NCI-H526 treated with DMSO at 0.1 percent for 48 hours (cell line): Measurements from ENCODE around the gene GALNT7.

Experiments used
- DNase-seq: peaks from one replicate; lab custom pipeline; 2025; lab: John Stamatoyannopoulos, UW

GALNT7 gene

DNA sequence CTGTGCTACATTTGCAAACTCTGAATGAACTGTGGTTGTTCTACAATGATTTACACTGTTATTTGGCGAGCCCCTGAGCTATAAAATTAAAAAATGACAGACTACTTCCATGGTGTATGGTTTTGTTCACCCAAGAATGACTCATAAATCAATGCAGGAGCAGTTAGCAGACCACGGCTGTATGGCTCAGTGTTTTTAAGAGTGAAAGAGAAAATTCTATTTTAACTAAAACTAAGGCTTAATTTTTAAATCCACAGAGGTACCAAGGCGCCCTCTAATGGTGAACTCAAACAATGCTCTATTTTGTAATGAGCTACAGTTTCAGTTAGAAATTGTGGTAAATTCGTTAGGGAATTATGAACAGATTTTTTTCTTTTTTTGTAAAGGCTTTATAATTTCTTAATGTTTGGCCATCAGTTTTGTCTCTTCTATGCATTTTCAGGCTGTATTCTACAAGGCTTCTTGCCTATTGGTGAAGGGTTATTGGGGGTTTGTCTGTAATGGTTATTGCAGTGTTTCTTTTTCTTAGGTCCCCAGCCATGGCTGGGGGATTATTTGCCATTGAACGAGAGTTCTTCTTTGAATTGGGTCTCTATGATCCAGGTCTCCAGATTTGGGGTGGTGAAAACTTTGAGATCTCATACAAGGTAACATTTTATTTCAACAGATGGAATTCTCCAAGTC lies 133.0 kb downstream of the GALNT7 start:
- DNase-seq: no peak

DNA sequence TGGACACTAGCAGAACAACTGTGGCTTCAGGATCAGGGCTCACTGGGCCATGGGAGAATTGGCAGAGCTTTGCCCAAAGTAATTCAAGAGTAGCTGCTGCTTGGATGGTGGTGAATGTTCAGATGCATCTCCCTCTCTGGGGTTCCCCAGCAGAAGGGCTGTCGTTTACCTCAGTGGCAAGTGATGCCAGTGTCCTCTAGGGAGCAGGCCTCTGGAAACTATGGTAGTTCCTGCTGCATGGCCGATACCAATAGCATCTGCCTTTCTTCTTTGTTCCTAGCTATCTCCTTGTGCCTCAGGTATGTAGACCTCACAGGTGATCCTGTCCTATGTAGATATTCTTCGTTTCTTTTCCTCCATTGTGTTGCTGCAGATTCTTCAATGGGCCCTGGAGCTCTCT lies 139.2 kb downstream of the GALNT7 start:
- no peak for DNase-seq

DNA sequence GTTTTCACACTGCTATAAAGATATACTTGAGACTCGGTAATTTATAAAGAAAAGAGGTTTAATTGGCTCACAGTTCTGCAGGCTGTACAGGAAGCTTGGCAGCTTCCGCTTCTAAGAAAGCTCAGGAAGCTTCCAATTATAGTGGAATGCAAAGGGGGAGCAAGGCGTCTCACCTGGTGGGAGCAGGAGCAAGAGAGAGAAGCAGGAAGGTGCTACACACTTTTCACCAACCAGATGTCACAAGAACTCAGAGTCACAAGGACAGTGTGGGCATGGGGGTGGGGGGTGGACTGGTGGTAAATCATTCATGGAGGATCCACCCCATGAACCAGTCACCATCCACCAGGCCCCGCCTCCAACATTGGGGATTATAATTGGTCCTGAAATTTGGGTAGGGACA lies 142.8 kb downstream of the GALNT7 start:
- DNase-seq: no peak

DNA sequence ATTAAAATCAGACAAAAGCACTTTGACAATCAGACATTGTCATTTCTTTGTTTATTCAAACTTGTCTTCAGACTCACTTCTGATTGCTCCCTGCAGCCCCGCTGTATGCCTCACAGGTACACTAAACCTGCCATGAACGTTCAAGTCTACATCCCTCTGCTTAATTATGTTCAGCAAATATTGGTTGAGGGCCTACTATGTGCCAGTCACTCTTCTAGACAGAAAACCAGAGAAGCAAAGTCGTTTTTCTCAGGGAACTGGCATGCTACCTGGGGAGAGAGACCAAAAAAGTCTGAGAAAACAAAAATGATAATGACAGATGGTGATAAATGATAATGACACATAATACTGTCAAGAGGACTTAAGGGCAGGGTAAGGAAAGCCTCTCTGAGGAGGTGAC lies 146.1 kb downstream of the GALNT7 start:
- no peak for DNase-seq

DNA sequence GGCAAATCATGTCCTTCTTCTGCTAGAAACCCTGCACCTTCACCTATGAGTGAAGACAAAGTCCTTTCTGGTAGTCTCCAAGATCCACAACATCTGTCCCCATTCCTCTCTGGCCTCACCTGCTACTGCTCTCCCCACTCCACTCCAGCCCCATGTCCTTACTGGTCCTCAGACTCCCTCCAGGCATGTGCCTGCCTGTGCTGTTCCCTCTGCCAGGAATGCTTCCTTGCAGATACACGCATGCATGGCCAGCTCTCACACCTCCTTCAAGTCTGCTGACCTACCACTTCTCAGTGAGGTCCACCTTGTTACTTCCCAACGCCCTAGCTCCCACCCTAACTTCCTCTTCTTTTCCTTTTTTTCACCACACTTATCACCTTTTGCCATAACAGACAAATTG lies 147.4 kb downstream of the GALNT7 start:
- DNase-seq: no peak

DNA sequence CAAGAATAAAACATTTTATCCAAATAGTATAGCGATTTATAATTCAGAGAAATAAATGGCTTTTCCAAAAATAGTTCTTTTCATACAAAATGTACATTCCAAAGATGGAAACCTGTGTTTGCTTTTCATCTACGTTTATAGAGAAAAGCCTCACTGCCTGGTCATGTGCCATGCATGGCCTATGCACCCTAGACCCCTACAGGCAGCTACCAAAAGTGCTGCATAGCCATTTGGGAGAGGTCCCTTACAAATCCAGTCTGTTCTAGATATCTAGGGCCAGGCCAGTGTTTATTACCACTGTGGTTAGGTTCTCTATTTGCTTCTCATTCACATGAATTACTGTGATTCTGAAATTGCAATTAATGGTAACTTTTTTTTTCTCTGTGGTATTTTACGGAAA lies 148.4 kb downstream of the GALNT7 start:
- no peak for DNase-seq

DNA sequence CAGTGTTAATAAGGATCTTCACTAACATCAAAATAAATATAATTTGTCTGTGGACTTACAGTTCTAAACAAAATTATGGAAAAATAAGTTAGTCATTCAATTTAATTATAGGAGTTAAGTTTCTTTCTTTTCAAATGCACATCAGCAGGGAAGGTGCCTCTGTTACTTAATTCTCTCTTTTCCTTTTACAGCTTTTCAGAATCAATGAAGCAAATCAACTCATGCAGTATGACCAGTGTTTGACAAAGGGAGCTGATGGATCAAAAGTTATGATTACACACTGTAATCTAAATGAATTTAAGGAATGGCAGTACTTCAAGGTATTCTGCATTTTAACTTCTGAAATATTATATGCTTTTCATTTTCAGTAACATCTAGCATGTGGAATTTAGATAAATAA lies 149.6 kb downstream of the GALNT7 start:
- DNase-seq: no peak

DNA sequence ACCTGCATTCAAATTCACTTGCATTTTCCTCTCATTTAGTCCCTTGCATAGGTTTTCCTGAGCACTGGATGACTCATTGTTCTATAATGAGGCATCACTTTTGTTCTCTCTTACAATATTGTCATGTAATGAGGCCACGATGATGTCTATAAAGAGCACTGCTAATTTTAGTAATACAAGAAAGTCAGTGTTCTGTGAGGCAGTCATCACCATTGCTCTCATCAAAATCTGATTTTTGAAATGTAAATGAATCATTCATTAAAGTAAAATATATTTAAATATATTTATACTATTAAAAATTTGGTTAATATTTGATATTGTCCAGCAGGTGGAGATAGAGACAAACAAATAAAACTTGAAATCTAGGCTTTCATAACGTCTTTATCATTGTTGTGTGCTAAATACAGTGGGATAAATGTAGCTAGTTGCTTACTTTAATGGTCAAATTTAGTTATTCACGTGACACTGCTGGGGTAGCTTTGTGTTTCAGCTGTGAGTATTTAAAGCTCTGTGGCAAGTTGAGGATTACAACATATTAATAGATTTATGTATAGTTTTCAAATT lies 150.1 kb downstream of the GALNT7 start:
- DNase-seq: no peak

DNA sequence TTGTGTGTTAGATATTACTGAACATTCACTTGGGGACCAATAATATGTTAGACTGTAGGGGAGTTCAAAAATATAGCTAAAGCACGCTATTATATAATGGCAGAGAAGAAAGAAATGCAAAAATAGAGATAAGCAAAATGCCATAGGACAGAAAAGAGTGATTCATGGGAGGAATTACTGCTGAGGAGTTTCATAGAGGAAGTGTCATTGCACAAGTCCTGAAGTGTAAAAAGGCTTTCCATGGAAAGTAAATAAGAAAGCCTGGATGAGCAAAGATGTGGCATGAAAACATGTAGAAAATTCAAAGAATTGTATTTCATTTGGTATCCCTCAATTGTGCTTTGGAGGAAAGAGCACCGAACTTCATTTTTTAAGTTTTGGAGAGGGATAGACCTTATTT lies 151.1 kb downstream of the GALNT7 start:
- no peak for DNase-seq

DNA sequence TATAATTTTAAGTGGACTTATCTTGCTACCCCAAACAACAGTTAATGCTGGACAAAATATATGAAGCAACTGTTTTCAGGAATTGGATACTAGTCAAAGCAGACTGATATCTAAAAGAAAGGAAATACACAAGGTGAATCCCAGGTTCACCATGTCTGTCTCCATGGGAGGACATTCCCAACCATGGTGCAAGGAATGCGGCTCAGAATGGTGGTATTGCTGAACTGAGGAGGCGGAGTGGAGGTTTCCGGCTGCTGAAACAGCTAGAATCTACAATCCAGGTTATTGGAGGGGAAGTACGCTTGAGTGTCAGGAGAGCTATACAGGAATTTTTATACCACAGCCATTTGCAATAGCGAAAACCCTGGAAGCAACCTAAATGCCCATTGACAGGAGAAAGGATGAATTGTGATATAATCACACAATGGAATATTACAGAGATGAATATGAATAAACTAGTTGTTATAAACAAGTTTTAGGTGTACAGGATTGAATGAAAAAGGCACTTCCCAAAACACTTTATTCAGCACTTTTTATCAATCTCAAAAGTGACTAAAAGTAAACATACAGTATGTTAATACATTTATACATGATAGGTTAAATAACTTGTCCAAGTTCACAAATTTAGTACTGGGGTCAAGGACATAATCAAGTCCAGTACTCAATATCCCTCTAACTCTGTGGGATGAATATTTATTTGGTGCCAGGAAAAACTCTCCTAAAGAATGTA lies 156.6 kb downstream of the GALNT7 start:
- DNase-seq: no peak

DNA sequence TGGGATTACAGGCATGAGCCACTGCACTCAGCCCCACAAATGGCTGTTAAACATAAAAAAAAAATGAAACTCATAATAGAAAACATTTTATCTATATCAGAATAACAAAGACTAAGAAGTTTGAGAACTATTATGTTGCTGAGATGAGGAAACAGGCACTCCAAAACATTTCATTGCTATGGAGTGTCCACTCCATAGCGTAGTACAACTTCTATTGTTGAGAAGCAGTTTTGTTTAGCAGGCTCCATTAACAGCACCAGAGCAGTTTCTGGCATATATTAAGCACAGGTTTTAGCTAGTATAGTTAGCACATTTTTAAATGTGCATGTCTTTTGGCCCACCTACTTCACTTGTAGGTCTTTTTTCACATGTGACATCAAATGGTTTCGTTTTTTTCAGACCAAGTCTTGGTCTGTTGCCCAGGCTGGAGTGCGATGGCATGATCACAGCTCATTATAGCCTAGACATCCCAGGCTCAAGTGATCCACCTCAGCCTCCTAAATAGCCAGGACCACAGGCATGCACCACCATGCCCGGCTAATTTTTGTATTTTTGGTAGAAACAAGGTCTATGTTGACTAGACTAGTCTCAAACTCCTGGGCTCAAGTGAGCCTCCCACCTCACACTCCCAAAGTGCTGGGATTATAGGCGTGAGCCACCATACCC lies 159.8 kb downstream of the GALNT7 start:
- DNase-seq: no peak

DNA sequence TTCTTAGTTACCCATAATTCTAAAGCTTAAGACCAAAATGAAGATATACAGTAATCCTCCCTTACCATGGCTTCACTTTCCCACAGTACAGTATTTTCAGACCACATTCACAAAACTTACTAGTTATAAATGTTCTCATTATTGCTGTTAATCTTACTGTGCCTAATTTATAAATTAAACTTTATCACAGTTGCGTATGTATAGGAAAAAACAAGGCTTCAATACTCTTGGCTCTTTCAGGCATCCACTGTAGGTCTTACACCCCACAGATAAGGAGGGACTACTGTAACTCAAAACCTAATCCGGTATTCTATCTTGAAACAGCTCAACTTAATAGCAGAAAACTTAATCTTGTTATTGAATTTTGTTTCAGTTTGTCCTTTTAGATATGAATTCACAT lies 162.0 kb downstream of the GALNT7 start:
- DNase-seq: no peak

DNA sequence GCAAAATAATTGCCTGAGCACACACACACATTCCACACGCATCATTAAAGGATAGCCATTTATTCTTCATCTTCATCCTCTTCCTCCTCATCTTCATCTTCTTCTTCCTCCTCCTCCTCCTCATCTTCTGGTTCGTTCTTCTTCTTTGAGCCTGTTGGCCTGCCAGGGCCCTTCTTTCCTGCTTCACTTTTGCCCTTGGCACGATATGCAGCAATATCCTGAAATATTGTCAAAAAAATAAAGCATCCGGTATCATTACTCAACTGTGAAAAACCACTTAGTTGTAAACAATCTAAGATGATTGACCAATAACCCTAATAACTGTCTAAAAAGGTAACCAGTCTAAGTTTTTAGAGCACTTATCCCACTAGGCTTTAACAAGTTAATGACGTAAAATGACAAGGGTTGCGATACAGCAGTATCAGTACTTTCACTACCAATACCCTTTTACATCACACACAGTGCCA lies 163.4 kb downstream of the GALNT7 start:
- no peak for DNase-seq

DNA sequence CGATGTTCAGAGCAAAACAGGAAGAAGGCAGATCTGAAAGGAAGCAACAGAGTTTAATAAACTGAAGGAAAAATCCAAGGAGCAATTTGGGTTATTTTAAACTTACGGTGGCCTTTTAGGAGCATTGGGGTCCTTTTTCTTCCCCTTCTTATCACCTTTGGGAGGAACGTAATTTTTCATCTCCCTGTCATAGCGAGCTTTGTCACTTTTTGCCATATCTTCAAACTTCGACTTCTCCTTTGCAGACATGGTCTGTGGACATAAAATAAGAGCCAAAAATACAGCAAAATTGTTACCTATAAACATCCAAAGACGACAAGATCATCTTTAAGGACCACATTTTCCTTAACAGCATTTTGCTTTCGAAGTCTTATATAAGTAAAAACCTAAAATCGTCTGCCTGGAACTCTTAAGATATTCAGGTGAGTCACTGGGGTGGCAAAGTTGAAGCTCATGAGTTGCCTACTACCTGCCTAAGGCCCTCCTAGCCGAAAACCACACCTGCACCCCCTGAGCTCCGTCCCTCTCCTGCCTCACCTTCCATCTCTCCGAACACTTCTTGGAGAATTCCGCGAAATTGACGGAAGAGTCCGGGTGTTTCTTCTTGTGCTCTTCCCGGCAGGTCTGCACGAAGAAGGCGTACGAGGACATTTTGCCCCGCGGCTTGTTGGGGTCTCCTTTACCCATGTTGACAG lies 164.5 kb downstream of the GALNT7 start:
- DNase-seq: no peak

DNA sequence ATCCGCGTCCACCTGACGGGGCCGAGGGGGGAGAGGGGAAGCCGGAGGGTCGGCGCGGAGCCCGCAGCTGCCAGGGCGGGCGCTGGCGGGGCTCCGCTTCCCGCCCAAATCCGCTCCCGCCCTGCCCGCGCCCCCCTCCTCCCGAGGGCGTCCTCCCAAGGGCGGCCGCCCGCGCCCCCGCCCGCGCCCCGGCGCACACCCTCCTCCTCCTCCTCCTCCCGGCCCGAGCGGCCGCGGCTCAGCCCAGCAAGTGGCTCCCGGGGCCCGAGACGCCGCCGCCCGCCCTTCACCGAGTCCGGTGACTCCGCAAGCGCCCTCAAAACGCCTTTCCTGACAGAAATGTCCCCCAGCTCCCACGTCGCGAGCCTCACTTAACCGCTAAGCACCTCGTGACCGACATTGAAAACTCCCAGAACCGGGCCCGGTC lies 165.1 kb downstream of the GALNT7 start:
- no peak for DNase-seq

DNA sequence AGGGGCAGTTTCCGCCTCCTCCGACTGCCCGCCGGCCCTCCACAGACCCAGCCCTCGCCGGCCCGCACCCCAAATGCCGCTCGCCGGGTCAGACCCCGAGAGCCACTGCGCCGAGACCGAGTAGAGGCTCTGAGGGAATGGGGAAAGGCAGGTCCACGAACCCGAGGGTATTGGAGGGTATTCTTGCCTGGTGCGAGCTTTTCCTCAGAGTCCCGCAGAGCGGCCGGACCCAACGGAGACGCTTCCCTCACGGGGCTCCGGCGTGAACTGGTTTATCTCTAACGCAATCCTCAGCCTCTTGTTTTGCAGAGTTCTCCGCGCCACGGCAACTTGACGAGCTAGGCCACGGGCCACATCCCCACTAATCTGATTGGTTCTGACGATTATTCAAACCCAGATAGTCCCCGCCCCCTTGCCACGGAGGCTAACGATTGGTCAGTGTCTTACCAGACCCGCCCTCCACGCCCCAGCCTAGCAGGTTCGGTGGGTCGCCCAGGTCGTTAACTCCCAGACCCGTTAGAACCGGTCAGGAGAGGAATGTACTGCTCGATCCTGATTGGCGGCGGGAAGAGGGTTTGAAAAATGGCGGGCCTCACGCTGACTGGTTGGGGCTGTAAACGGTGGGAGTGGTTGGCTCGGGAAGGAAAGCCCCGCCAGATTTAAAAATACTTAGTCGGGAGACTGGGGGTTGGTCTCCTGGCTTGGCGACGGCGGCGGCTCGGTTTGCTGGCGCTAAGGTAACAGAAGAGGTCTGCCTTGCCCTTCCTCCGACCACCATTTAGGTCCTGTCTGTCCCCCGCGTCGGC lies 165.7 kb downstream of the GALNT7 start, which contains the start of gene HMGB2:
HMGB2 (minus strand) TSS at position 274 of the 806 bp plus-strand sequence. CDS start 709 bp downstream, outside the sequence.
- peak; percentile 95 for DNase-seq

DNA sequence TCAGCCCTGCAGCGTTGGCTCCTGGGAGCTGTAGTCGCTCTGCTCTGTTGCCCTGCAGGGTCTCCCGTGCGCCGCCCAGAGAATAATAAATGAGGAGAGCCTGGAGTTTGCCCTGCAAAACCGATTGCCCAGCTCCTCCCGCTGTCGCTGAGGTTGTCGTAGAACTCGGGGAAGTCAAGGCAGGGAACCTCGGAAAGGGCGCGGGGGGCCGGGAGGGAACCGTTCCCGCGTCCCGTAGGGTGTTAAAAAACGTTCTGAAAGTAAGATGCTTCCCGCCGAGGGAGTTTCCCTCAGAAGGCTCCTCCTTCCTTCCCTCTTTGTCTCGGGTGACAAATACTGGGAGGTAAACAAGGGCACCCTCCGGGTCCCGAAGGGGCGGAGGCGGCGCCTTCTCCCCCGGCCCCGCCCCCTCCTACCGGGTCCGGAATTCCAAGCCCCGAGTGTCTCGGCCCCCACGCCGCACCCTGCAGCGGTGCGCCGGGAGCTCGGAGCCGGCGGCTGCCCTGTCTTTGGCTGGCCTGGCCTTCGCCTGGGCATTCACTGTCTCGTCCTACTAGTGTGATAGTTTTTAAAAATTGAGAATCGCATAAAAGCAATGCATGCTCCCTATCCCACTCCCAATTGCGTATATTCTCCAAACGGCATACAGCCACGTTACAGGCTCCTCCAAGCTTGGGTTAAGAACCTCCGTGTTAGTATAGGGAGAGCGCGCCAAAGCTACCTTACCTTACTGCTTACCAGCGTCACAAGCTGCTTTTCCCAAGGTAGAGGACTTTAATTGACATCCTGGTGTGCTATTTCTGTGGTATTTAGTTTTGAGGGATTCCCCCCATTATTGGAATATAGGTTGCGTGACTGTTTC lies 166.5 kb downstream of the GALNT7 start:
- peak; percentile 71 for DNase-seq

DNA sequence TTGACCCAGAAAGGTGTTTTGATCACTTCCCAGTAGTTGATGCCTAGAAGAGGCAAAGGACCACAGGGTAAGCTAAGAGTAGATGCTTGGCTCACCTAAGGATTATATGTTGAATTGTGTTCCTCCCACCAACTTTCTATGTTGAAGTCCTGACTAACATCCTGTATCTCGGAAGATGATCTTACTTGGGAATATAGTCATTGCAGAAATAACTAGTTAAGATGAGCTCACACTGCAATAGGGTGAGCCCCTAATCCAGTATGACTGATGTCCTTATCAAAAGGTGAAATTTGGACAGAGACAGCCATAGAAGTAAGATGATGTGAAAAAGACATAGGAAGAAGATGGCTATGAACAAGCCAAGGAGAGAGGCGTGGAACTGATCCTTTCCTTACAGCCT lies 168.9 kb downstream of the GALNT7 start:
- DNase-seq: no peak

DNA sequence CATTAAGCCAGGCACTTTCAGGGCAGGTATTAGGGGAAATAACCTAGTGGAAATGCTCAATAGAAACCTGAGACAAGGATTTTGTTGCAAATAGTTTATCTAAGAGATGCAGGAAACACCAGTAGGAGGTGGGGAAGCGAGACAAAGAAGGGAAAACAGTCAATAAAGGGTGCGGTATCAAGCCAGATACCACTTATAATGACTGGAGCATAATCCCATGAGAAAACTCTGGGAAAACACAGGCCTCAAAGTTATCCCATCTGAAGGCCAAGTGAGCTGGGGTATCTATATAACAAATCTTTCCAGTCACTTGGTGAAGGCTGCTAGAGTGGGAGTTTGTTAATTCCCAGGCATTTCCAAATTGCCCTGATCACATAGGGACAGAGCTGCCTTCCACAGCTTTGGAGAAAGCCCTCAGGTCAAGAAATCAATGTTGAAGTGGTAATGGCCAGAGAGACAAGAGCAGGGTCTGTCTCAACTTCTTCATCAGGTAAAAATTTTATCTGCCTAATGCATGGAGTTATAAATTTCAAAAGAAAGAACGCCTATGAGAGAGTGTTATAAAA lies 175.3 kb downstream of the GALNT7 start:
- no peak for DNase-seq

DNA sequence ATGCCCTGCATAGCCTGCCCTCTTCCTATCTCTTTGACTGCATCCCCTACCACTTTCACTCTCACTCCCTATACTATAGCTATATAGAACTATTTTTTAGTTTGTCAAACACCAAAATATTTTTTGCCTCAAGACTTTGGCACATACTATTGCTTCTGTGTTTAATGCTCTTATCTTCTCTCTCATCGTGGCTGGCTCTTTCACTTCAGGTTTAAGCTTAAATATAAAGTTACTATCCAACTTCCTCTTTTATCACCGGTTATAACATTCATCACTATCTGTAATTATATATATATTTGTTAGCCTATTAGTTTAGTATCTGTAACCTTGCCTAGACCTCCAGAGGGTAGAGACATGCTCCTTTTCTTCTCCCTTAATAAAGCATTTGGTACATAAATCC lies 177.0 kb downstream of the GALNT7 start:
- DNase-seq: no peak
